H9 (cell line): ENCODE measurements around the gene PLXNA4. TPM values are rescaled to one million over a fixed set of nuclear protein-coding genes. Genes with fewer than 3 reads are reported as not detected.

Experiments
- DNase-seq: peaks from one replicate; pipeline ENCODE4 v3.0.0-alpha.2; 2017
- H2AFZ ChIP-seq: one replicate; pipeline ENCODE4 v1.6.1; 2013; ENCODE audit warnings: mild to moderate bottlenecking, low read length, control low read depth, moderate library complexity
- H2AK5ac ChIP-seq: 2 replicates; pipeline ENCODE4 v1.6.1; 2013; ENCODE audit warnings: low read length, control low read depth, mixed read lengths; ENCODE audit not compliant: insufficient read length
- H2BK120ac ChIP-seq: one replicate; pipeline ENCODE4 v1.6.1; 2013; ENCODE audit warnings: low read depth, mild to moderate bottlenecking, low read length, control low read depth, inconsistent platforms; ENCODE audit not compliant: poor library complexity, severe bottlenecking
- H2BK12ac ChIP-seq: 2 replicates; pipeline ENCODE4 v1.6.1; 2013; ENCODE audit warnings: low read length, control low read depth, mixed read lengths, low read depth; ENCODE audit not compliant: insufficient read length
- H2BK15ac ChIP-seq: 2 replicates; pipeline ENCODE4 v1.6.1; 2013; ENCODE audit warnings: low read depth, low read length, control low read depth
- H2BK20ac ChIP-seq: one replicate; pipeline ENCODE4 v1.6.1; 2013; ENCODE audit warnings: low read depth, mild to moderate bottlenecking, low read length, control low read depth, inconsistent platforms; ENCODE audit not compliant: poor library complexity, severe bottlenecking
- H2BK5ac ChIP-seq: 2 replicates; pipeline ENCODE4 v1.6.1; 2013; ENCODE audit warnings: low read length, control low read depth, mixed read lengths; ENCODE audit not compliant: insufficient read length
- H3K14ac ChIP-seq: 2 replicates; pipeline ENCODE4 v1.6.1; 2013; ENCODE audit warnings: low read length, control low read depth; ENCODE audit not compliant: insufficient read depth
- H3K18ac ChIP-seq: 2 replicates; pipeline ENCODE4 v1.6.1; 2013; ENCODE audit warnings: low read depth, mild to moderate bottlenecking, mixed read lengths, low read length, control low read depth; ENCODE audit not compliant: insufficient read length
- H3K23ac ChIP-seq: 2 replicates; pipeline ENCODE4 v1.6.1; 2013; ENCODE audit warnings: low read length, control low read depth, mixed read lengths, low read depth; ENCODE audit not compliant: insufficient read length
- H3K23me2 ChIP-seq: 2 replicates; pipeline ENCODE4 v1.6.1; 2013; ENCODE audit warnings: low read depth, mild to moderate bottlenecking, mixed read lengths, low read length, control low read depth; ENCODE audit not compliant: insufficient read length, poor library complexity, severe bottlenecking
- H3K27ac ChIP-seq: 2 replicates; pipeline ENCODE4 v1.5.1; 2013; ENCODE audit warnings: low read length, control low read depth, mixed read lengths, low read depth; ENCODE audit not compliant: insufficient read length
- H3K27me3 ChIP-seq: 2 replicates; pipeline ENCODE4 v1.6.1; 2013; ENCODE audit warnings: low read length, control low read depth, inconsistent platforms; ENCODE audit not compliant: insufficient read depth
- H3K4ac ChIP-seq: 2 replicates; pipeline ENCODE4 v1.6.1; 2013; ENCODE audit warnings: low read depth, mild to moderate bottlenecking, control low read depth, inconsistent platforms, low read length, moderate library complexity
- H3K4me1 ChIP-seq: 2 replicates; pipeline ENCODE4 v1.6.1; 2013; ENCODE audit warnings: low read length, control low read depth, inconsistent platforms; ENCODE audit not compliant: insufficient read depth
- H3K4me2 ChIP-seq: 2 replicates; pipeline ENCODE4 v1.6.1; 2013; ENCODE audit warnings: low read length, control low read depth, mixed read lengths; ENCODE audit not compliant: insufficient read length, insufficient read depth
- H3K56ac ChIP-seq: 2 replicates; pipeline ENCODE4 v1.6.1; 2013; ENCODE audit warnings: low read depth, mild to moderate bottlenecking, mixed read lengths, low read length, control low read depth; ENCODE audit not compliant: insufficient read length
- H3K79me1 ChIP-seq: 2 replicates; pipeline ENCODE4 v1.6.1; 2013; ENCODE audit warnings: low read depth, mild to moderate bottlenecking, moderate library complexity, low read length, control low read depth, inconsistent platforms; ENCODE audit not compliant: insufficient read depth, poor library complexity, severe bottlenecking
- H3K79me2 ChIP-seq: 2 replicates; pipeline ENCODE4 v1.6.1; 2013; ENCODE audit warnings: low read length, control low read depth, inconsistent platforms; ENCODE audit not compliant: insufficient read depth
- H3K9ac ChIP-seq: 2 replicates; pipeline ENCODE4 v1.6.1; 2013; ENCODE audit warnings: low read length, control low read depth, mixed read lengths; ENCODE audit not compliant: insufficient read length; ENCODE audit errors: extremely low read depth
- H3K9me3 ChIP-seq: one replicate; pipeline ENCODE4 v1.6.1; 2013; ENCODE audit warnings: low read depth, low read length, inconsistent platforms; ENCODE audit not compliant: control insufficient read depth
- H3T11ph ChIP-seq: one replicate; pipeline ENCODE4 v1.6.1; 2013; ENCODE audit warnings: mild to moderate bottlenecking, low read length, control low read depth, inconsistent platforms
- H4K20me1 ChIP-seq: one replicate; pipeline ENCODE4 v1.6.1; 2013; ENCODE audit not compliant: control insufficient read depth, insufficient read length, insufficient read depth
- H4K5ac ChIP-seq: 2 replicates; pipeline ENCODE4 v1.6.1; 2013; ENCODE audit warnings: low read depth, mild to moderate bottlenecking, mixed read lengths, low read length, control low read depth; ENCODE audit not compliant: insufficient read length
- H4K8ac ChIP-seq: replicated peaks from 2 replicates; pipeline ENCODE4 v1.6.1; 2013; ENCODE audit warnings: low read length, control low read depth, mixed read lengths, low read depth; ENCODE audit not compliant: insufficient read length
- H4K91ac ChIP-seq: 2 replicates; pipeline ENCODE4 v1.6.1; 2013; ENCODE audit warnings: low read depth, mild to moderate bottlenecking, moderate library complexity, mixed read lengths, low read length, control low read depth; ENCODE audit not compliant: insufficient read length
- H3K27ac Mint-ChIP-seq, 3 experiments: 2 replicates in 2 of 3; 3 replicates in 1 of 3; pipeline ENCODE4 v1.8.0; 2020 to 2021; ENCODE audit warnings: mixed read lengths in 3 of 3, mild to moderate bottlenecking in 1 of 3, moderate library complexity in 1 of 3
- H3K27me3 Mint-ChIP-seq: 2 replicates; pipeline ENCODE4 v1.8.0; 2021; ENCODE audit warnings: low read depth, mild to moderate bottlenecking, moderate library complexity, mixed read lengths
- H3K36me3 Mint-ChIP-seq, 3 experiments: 2 replicates in 2 of 3; 3 replicates in 1 of 3; pipeline ENCODE4 v1.8.0; 2020 to 2021; ENCODE audit warnings: low read depth in 3 of 3, mixed read lengths in 3 of 3; ENCODE audit not compliant: insufficient read depth in 1 of 3
- H3K4me1 Mint-ChIP-seq, 2 experiments: 2 replicates each; pipeline ENCODE4 v1.8.0; 2020; ENCODE audit warnings: mixed read lengths in 2 of 2
- H3K4me3 Mint-ChIP-seq, 2 experiments: 2 replicates in 1 of 2; 3 replicates in 1 of 2; pipeline ENCODE4 v1.8.0; 2020 to 2021; ENCODE audit warnings: mild to moderate bottlenecking in 2 of 2, mixed read lengths in 2 of 2, moderate library complexity in 1 of 2
- H3K9me3 Mint-ChIP-seq, 2 experiments: 2 replicates in 1 of 2; 3 replicates in 1 of 2; pipeline ENCODE4 v1.8.0; 2020; ENCODE audit warnings: mild to moderate bottlenecking in 2 of 2, mixed read lengths in 2 of 2, moderate library complexity in 1 of 2
- total RNA-seq: library from RNA; stranded (reverse); gene quantifications from 2 replicates; pipeline ENCODE4 v1.2.1, GENCODE V29; 2021
- TF ChIP-seq, protein P1 (sequence below): fragments of 200-600 bp; sonication (generic); conservative IDR thresholded peaks from 3 replicates; pipeline ENCODE4 v1.8.0; 2021; ENCODE audit warnings: antibody characterized with exemption, mild to moderate bottlenecking

Gene PLXNA4
- total RNA-seq, 1 experiment from 2014 or later, result 0.35 TPM

DNA sequence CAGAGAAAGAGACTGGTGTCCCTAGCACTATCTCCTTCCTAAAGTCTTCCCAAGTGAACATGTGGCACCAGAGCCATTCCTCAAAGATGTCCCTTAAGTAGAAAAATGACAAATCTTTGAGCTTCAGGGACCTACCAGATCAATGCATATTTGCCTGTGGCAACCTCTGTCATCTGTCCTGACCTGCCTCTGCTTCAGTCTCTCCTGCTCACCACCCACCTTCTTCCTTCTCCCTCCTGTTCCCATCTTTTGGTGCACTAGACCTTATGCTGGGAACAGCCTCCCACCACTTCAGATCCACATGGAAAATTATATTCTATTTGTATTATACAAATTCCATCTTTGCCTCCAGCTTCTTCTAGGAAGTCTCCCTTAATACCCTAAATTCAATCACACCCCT is 386.4 kb downstream of the PLXNA4 start:
- no peak overlapping the region for H2BK5ac ChIP-seq
- no peak for DNase-seq
- no peak overlapping the region for H3K4me3 Mint-ChIP-seq
- H3K9me3 Mint-ChIP-seq, result peaks cover 13 to 16% of the 10 kb centered on the region in 2 experiments
- no peak overlapping the region for H3K23ac ChIP-seq
- H2BK20ac ChIP-seq, result no peak overlapping the region
- no peak overlapping the region for H3K9ac ChIP-seq
- H3K36me3 Mint-ChIP-seq, result peaks cover 8 to 21% (median 10%) of the 10 kb centered on the region in 3 experiments
- H2AK5ac ChIP-seq, result no peak overlapping the region
- no peak overlapping the region for H2BK15ac ChIP-seq
- no peak overlapping the region for H2AFZ ChIP-seq
- peaks cover 13% of the 10 kb centered on the region for H3K4me1 ChIP-seq
- H3K4me2 ChIP-seq, result no peak overlapping the region
- H2BK120ac ChIP-seq, result no peak overlapping the region
- peaks cover 46 to 50% of the 10 kb centered on the region in 2 experiments for H3K4me1 Mint-ChIP-seq
- no peak overlapping the region for H4K5ac ChIP-seq
- H3K23me2 ChIP-seq, result no peaks in the 10 kb centered on the region
- no peak overlapping the region for H4K8ac ChIP-seq
- no peaks in the 10 kb centered on the region for H3K79me2 ChIP-seq
- no peak overlapping the region for H3K18ac ChIP-seq
- H3K27me3 Mint-ChIP-seq, result peaks cover 19% of the 10 kb centered on the region; the same call in 1 of the 2 replicates
- no peak overlapping the region for H3K14ac ChIP-seq
- no peak overlapping the region for H2BK12ac ChIP-seq
- no peak overlapping the region for H3K4ac ChIP-seq
- no peaks in the 10 kb centered on the region for H3K9me3 ChIP-seq
- H3K27me3 ChIP-seq, result no peaks in the 10 kb centered on the region
- H3K79me1 ChIP-seq, result no peaks in the 10 kb centered on the region
- H3K27ac ChIP-seq, result no peak overlapping the region
- no peak overlapping the region for H4K91ac ChIP-seq
- no peak overlapping the region for H3K56ac ChIP-seq
- H3T11ph ChIP-seq, result no peak overlapping the region
- H4K20me1 ChIP-seq, result no peaks in the 10 kb centered on the region
- TF ChIP-seq, protein P1, sequence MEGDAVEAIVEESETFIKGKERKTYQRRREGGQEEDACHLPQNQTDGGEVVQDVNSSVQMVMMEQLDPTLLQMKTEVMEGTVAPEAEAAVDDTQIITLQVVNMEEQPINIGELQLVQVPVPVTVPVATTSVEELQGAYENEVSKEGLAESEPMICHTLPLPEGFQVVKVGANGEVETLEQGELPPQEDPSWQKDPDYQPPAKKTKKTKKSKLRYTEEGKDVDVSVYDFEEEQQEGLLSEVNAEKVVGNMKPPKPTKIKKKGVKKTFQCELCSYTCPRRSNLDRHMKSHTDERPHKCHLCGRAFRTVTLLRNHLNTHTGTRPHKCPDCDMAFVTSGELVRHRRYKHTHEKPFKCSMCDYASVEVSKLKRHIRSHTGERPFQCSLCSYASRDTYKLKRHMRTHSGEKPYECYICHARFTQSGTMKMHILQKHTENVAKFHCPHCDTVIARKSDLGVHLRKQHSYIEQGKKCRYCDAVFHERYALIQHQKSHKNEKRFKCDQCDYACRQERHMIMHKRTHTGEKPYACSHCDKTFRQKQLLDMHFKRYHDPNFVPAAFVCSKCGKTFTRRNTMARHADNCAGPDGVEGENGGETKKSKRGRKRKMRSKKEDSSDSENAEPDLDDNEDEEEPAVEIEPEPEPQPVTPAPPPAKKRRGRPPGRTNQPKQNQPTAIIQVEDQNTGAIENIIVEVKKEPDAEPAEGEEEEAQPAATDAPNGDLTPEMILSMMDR, result no peak
- H3K27ac Mint-ChIP-seq, result no peak overlapping the region; a peak in 1 of 7 replicates
